ENCODE data around the gene CDC6.

Gene CDC6

DNA sequence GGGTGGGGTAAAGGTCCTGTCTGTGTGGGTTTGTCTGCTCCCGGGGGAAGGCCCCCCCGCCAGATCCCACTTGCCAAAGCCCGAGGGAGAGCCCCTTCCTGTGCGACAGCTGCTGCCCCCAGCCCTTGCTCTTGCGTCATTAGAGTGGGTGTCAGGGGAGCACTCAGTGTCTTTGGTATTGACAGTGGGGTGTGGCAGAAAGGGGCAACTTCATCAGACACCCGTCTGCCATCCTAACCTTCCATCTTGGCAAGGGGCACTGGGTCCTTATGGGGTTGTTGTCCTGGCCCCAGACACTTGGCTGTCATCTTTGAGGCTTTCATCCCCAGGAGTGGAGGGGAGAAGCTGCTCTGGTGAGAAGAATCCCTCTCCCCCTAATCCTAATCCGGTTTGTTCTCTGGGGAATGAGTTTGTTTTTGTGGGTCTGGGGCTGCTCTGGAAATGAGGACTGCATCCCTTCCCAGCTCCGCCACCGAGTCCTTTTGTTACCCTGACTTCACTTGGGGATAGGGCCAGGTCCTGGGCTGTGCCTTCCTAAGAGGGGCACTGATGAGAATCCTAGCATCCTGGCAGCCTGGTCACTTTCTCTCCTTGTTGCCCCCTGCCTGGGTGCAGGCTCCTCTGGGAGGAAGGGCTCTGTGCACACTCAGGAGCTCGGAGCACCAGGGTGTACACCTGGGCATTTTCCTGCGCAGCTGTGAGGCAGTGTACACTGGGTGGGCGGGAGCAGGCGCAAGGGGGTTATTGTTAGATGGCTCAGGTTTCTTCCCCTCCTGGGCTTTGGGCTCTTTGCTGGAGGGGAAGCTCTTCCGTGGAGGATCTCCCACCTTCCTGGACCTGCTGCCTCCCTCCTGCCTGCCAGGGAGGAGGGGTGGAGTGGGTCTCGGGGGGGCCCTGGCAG lies 55.8 kb downstream of the CDC6 start:
- Histone ChIP-seq H3K27ac (ENCODE audit: extremely low read depth, low read depth, low read length) (no peak overlapping the region), H3K36me3 (ENCODE audit: control insufficient read depth in 2 of 2, insufficient read depth in 1 of 2, low read length in 2 of 2) (peaks cover 0 to 5% of the 10 kb centered on the region in 2 experiments; a peak in 2 of 3 replicates), H3K4me3 (ENCODE audit: low read depth, low read length) (no peak overlapping the region; the same call in 1 of the 2 replicates), H3K9me3 (ENCODE audit: control insufficient read depth, insufficient read depth, low read depth, low read length) (no peaks in the 10 kb centered on the region), H3K4me1 (ENCODE audit: control insufficient read depth, insufficient read depth, low read length) (peaks cover 28% of the 10 kb centered on the region)
- ChIA-PET CTCF (interaction anchor here (0.8 to 5.3 kb wide), 6 partner anchors 13 to 230 kb away, joined by 3 to 67 read pairs (median 4); partner anchors contain the start of gene WIPF2), POLR2A (interaction anchor here (0.9 to 4.4 kb wide), 5 partner anchors 16 to 74 kb away, joined by 3 to 33 read pairs (median 5); partner anchors contain the start of gene TOP2A)
- peak; percentile 20; the same call in 1 of the 2 replicates for TF ChIP-seq EGR2 (tag by site-specific recombination; IDR thresholded peaks at IDR 0.05; ENCODE audit: low read depth)
- TF ChIP-seq, protein P1, sequence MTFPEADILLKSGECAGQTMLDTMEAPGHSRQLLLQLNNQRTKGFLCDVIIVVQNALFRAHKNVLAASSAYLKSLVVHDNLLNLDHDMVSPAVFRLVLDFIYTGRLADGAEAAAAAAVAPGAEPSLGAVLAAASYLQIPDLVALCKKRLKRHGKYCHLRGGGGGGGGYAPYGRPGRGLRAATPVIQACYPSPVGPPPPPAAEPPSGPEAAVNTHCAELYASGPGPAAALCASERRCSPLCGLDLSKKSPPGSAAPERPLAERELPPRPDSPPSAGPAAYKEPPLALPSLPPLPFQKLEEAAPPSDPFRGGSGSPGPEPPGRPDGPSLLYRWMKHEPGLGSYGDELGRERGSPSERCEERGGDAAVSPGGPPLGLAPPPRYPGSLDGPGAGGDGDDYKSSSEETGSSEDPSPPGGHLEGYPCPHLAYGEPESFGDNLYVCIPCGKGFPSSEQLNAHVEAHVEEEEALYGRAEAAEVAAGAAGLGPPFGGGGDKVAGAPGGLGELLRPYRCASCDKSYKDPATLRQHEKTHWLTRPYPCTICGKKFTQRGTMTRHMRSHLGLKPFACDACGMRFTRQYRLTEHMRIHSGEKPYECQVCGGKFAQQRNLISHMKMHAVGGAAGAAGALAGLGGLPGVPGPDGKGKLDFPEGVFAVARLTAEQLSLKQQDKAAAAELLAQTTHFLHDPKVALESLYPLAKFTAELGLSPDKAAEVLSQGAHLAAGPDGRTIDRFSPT (tag by site-specific recombination; IDR thresholded peaks at IDR 0.05): no peak
- TF ChIP-seq, protein P2, sequence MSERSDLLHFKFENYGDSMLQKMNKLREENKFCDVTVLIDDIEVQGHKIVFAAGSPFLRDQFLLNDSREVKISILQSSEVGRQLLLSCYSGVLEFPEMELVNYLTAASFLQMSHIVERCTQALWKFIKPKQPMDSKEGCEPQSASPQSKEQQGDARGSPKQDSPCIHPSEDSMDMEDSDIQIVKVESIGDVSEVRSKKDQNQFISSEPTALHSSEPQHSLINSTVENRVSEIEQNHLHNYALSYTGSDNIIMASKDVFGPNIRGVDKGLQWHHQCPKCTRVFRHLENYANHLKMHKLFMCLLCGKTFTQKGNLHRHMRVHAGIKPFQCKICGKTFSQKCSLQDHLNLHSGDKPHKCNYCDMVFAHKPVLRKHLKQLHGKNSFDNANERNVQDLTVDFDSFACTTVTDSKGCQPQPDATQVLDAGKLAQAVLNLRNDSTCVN (tag by site-specific recombination; optimal IDR thresholded peaks at IDR 0.05): no peak
- no peak for TF ChIP-seq ZNF211 (tag by site-specific recombination; IDR thresholded peaks at IDR 0.05; ENCODE audit: low read depth)
- peak; percentile 81 for TF ChIP-seq GLIS1 (tag by site-specific recombination; IDR thresholded peaks at IDR 0.05)
- TF ChIP-seq, protein P3, sequence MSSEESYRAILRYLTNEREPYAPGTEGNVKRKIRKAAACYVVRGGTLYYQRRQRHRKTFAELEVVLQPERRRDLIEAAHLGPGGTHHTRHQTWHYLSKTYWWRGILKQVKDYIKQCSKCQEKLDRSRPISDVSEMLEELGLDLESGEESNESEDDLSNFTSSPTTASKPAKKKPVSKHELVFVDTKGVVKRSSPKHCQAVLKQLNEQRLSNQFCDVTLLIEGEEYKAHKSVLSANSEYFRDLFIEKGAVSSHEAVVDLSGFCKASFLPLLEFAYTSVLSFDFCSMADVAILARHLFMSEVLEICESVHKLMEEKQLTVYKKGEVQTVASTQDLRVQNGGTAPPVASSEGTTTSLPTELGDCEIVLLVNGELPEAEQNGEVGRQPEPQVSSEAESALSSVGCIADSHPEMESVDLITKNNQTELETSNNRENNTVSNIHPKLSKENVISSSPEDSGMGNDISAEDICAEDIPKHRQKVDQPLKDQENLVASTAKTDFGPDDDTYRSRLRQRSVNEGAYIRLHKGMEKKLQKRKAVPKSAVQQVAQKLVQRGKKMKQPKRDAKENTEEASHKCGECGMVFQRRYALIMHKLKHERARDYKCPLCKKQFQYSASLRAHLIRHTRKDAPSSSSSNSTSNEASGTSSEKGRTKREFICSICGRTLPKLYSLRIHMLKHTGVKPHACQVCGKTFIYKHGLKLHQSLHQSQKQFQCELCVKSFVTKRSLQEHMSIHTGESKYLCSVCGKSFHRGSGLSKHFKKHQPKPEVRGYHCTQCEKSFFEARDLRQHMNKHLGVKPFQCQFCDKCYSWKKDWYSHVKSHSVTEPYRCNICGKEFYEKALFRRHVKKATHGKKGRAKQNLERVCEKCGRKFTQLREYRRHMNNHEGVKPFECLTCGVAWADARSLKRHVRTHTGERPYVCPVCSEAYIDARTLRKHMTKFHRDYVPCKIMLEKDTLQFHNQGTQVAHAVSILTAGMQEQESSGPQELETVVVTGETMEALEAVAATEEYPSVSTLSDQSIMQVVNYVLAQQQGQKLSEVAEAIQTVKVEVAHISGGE (tag by site-specific recombination; conservative IDR thresholded peaks at IDR 0.05; ENCODE audit: low read depth): no peak
- TF ChIP-seq IKZF3 (tag by site-specific recombination; IDR thresholded peaks at IDR 0.05): 0 out of 2 replicates have a peak, but pooled peaks have one; percentile 5
- peak; percentile 1; the same call in 1 of the 2 replicates for TF ChIP-seq ZIC2 (tag by site-specific recombination; IDR thresholded peaks at IDR 0.05)
- TF ChIP-seq OSR2 (tag by site-specific recombination; IDR thresholded peaks at IDR 0.05): no peak
- no peak; the same call in 1 of the 2 replicates for TF ChIP-seq ZNF335 (tag by site-specific recombination; conservative IDR thresholded peaks at IDR 0.05)
- no peak for TF ChIP-seq ZNF302 (tag by site-specific recombination; IDR thresholded peaks at IDR 0.05; ENCODE audit: low read depth)
- no peak for TF ChIP-seq ZNF433 (tag by site-specific recombination; IDR thresholded peaks at IDR 0.05; ENCODE audit: low read depth)
- TF ChIP-seq ZNF174 (tag by site-specific recombination; IDR thresholded peaks at IDR 0.05): no peak
- TF ChIP-seq, protein P4, sequence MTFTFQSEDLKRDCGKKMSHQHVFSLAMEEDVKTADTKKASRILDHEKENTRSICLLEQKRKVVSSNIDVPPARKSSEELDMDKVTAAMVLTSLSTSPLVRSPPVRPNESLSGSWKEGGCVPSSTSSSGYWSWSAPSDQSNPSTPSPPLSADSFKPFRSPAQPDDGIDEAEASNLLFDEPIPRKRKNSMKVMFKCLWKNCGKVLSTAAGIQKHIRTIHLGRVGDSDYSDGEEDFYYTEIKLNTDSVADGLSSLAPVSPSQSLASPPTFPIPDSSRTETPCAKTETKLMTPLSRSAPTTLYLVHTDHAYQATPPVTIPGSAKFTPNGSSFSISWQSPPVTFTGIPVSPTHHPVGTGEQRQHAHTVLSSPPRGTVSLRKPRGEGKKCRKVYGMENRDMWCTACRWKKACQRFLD (tag by site-specific recombination; IDR thresholded peaks at IDR 0.05): no peak
- TF ChIP-seq, protein P5, sequence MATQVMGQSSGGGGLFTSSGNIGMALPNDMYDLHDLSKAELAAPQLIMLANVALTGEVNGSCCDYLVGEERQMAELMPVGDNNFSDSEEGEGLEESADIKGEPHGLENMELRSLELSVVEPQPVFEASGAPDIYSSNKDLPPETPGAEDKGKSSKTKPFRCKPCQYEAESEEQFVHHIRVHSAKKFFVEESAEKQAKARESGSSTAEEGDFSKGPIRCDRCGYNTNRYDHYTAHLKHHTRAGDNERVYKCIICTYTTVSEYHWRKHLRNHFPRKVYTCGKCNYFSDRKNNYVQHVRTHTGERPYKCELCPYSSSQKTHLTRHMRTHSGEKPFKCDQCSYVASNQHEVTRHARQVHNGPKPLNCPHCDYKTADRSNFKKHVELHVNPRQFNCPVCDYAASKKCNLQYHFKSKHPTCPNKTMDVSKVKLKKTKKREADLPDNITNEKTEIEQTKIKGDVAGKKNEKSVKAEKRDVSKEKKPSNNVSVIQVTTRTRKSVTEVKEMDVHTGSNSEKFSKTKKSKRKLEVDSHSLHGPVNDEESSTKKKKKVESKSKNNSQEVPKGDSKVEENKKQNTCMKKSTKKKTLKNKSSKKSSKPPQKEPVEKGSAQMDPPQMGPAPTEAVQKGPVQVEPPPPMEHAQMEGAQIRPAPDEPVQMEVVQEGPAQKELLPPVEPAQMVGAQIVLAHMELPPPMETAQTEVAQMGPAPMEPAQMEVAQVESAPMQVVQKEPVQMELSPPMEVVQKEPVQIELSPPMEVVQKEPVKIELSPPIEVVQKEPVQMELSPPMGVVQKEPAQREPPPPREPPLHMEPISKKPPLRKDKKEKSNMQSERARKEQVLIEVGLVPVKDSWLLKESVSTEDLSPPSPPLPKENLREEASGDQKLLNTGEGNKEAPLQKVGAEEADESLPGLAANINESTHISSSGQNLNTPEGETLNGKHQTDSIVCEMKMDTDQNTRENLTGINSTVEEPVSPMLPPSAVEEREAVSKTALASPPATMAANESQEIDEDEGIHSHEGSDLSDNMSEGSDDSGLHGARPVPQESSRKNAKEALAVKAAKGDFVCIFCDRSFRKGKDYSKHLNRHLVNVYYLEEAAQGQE (tag by site-specific recombination; IDR thresholded peaks at IDR 0.05): no peak
- no peak for TF ChIP-seq TCF7L2 (IDR thresholded peaks at IDR 0.05; ENCODE audit: borderline replicate concordance, low read depth, low read length)
- TF ChIP-seq ZSCAN16 (tag by site-specific recombination; IDR thresholded peaks at IDR 0.05): 0 out of 2 replicates have a peak, but pooled peaks have one; percentile 13
- TF ChIP-seq ZNF658 (tag by site-specific recombination; IDR thresholded peaks at IDR 0.05): no peak
- peak; percentile 48 for TF ChIP-seq ZFHX2 (tag by site-specific recombination; conservative IDR thresholded peaks at IDR 0.05)
- TF ChIP-seq HOXC10 (CRISPR knock-in tag; IDR thresholded peaks at IDR 0.05): no peak
- peak; percentile 24 for TF ChIP-seq GLIS2 (tag by site-specific recombination; IDR thresholded peaks at IDR 0.05)
- TF ChIP-seq, protein P6, sequence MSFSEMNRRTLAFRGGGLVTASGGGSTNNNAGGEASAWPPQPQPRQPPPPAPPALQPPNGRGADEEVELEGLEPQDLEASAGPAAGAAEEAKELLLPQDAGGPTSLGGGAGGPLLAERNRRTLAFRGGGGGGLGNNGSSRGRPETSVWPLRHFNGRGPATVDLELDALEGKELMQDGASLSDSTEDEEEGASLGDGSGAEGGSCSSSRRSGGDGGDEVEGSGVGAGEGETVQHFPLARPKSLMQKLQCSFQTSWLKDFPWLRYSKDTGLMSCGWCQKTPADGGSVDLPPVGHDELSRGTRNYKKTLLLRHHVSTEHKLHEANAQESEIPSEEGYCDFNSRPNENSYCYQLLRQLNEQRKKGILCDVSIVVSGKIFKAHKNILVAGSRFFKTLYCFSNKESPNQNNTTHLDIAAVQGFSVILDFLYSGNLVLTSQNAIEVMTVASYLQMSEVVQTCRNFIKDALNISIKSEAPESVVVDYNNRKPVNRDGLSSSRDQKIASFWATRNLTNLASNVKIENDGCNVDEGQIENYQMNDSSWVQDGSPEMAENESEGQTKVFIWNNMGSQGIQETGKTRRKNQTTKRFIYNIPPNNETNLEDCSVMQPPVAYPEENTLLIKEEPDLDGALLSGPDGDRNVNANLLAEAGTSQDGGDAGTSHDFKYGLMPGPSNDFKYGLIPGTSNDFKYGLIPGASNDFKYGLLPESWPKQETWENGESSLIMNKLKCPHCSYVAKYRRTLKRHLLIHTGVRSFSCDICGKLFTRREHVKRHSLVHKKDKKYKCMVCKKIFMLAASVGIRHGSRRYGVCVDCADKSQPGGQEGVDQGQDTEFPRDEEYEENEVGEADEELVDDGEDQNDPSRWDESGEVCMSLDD (tag by site-specific recombination; IDR thresholded peaks at IDR 0.05): no peak

All from HEK293 (cell line).